NCI-H526 treated with DMSO at 0.1 percent for 48 hours (cell line): ENCODE data around the gene CPNE6.

Source experiments
- DNase-seq: peaks from one replicate; lab custom pipeline; 2025; lab: John Stamatoyannopoulos, UW

The CPNE6 gene

GRCh38 chr14:24069411-24069735 lies 2.0 kb upstream of the CPNE6 start:
- DNase-seq: no peak

GRCh38 chr14:24070285-24071143 lies 848 bp upstream of the CPNE6 start:
- DNase-seq: peak; percentile 49

GRCh38 chr14:24071836-24072430 lies 571 bp downstream of the CPNE6 start:
- DNase-seq: no peak

GRCh38 chr14:24072436-24072835 lies 1.1 kb downstream of the CPNE6 start:
- no peak for DNase-seq

GRCh38 chr14:24072881-24073877 lies 1.8 kb downstream of the CPNE6 start:
- DNase-seq: no peak

- no peak for DNase-seq
These were observed 3.5 kb downstream of the CPNE6 start for GRCh38 chr14:24074625-24075484.

- DNase-seq: no peak
These were observed 4.3 kb downstream of the CPNE6 start for GRCh38 chr14:24075485-24076301.

GRCh38 chr14:24076302-24076601 lies 4.9 kb downstream of the CPNE6 start:
- DNase-seq: no peak

- no peak for DNase-seq
These were observed 5.7 kb downstream of the CPNE6 start for GRCh38 chr14:24077086-24077485.

- DNase-seq: no peak
These were observed 6.8 kb downstream of the CPNE6 start for GRCh38 chr14:24078146-24078545.

GRCh38 chr14:24079491-24080141 lies 8.3 kb downstream of the CPNE6 start:
- DNase-seq: no peak

GRCh38 chr14:24080142-24080530 lies 8.8 kb downstream of the CPNE6 start:
- DNase-seq: no peak

GRCh38 chr14:24080888-24081738 lies 9.8 kb downstream of the CPNE6 start:
- DNase-seq: peak; percentile 51

GRCh38 chr14:24081739-24082211 lies 10.4 kb downstream of the CPNE6 start:
- DNase-seq: no peak

GRCh38 chr14:24082411-24083080 lies 11.2 kb downstream of the CPNE6 start:
- no peak for DNase-seq

- no peak for DNase-seq
These were observed 12.1 kb downstream of the CPNE6 start for GRCh38 chr14:24083462-24083861.

GRCh38 chr14:24084440-24084839 lies 13.1 kb downstream of the CPNE6 start:
- DNase-seq: no peak

- no peak for DNase-seq
These were observed 13.9 kb downstream of the CPNE6 start for GRCh38 chr14:24085215-24085614.
